NCI-H2196 treated with DMSO at 0.1 percent for 48 hours (cell line): Measurements from ENCODE around the gene ALDH5A1.

Experiments used
- DNase-seq: peaks from one replicate; lab custom pipeline; 2025; ENCODE audit not compliant: unreplicated experiment; lab: John Stamatoyannopoulos, UW

ALDH5A1 gene

GRCh38 chr6:24522228-24523176 is 27.7 kb downstream of the ALDH5A1 start:
- peak; percentile 78 for DNase-seq

GRCh38 chr6:24524329-24524728 is 29.6 kb downstream of the ALDH5A1 start:
- DNase-seq, result no peak

- DNase-seq, result peak; percentile 6
Measured at GRCh38 chr6:24524805-24525204, 30.0 kb downstream of the ALDH5A1 start.

DNA sequence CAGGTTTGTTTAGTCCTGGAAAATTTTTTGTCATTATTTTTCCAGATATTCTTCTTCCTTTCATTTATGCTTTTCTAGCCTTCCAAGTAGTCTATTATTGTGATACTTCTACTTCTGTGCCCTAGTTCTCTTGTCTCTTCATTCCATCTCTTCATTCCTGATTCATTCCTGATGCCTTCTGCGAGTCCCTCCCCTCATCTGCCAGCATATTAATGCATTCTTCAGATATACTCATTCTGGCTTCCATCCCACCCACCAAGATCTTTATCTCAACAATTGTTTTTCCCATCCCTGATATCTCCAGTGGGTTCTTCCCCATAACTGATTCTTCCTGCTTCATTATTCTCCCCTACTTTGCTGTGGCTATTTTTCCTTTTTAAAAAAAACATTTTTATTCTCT is 35.2 kb downstream of the ALDH5A1 start:
- DNase-seq, result no peak

- DNase-seq, result no peak
Measured at GRCh38 chr6:24534329-24534728, 39.6 kb downstream of the ALDH5A1 start.

DNA sequence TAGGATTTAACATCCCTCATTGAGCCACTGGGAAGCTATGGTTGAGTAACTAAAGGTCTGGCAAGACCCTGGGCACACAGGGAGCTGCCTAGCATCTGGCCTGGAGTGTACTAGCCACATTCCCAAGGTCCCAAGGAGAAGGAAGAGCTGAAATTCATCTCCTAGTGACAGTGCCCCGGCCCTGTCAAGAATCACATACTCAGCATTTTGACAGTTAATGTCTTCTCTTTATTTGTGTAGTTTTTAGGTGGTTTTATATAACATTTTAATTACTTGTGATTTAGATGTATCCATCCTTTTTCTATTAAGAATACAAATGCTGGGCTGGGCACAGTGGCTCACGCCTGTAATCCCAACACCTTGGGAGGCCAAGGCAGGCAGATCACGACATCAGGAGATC is 40.4 kb downstream of the ALDH5A1 start:
- no peak for DNase-seq

DNA sequence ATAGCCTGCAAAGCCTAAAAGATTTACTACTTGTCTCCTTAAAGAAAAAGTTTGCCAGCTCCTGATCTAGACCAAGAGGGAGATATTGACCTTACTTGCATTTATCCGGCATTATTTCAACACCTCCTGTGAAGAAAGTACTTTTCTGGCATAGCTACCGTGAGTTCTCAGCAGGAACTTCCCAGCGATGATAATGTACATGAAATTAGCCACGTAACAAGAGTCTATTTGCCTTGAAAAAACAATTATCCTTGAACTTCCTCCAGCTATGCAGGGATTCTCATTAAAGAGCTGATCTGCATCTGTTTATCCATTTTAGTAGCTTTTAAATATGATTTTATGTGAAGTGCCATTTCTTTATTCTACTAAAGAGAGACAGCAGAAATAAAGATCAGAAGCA is 41.7 kb downstream of the ALDH5A1 start:
- DNase-seq, result no peak

DNA sequence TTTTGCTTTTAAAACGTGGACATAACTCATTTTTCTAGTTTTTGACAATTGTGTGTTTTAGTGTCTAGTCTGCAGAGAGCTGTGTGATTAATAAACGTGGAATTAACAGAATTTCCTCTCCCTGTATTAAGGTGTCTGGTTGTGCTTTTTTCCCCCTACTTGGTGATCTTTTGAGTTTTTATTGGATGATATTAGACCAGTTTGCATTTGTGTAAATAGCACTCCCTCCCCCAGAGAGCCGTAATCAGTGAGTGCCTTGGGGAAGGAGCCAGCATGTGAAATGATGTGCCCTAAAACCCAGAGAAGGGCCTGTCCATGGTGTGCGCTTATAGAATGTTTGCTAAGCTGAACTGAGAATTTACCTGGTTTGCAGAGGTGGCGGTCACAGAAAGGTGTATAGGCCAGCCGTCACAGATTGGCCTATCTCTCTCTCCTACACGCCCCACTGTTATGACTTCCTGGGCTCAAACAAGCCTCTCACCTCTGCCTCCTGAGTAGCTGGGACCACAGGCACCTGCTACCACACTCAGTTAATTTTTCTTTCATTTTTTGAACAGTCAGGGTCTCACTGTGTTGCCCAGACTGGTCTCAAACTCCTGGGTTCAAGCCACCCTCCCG is 42.4 kb downstream of the ALDH5A1 start:
- no peak for DNase-seq

DNA sequence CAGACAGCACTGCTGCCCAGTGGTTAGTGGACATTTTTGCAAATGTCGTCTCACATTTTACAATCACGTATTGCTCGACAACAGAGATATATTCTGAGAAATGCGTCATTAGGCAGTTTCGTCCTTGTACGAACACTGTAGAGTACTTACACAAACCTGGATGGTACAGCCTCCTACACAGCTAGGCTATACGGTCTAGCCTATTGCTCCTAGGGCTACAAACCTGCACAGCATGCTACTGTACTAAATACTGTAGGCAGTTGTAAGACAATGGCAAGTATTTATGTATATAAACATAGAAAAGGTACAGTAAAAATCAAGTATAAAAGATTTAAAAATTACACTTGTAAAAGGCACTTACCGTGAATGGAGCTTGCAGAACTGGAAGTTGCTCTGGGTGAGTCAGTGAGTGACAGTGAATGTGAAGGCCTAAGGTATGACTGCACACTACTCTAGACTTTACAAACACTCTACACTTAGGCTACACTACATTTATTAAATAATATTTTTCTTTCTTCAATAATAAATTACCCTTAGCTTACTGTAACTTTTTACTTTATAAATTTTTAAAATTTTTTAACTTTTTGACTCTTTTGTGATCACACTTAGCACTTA is 43.1 kb downstream of the ALDH5A1 start:
- DNase-seq, result no peak

- no peak for DNase-seq
Measured at GRCh38 chr6:24539416-24539815, 44.6 kb downstream of the ALDH5A1 start.

- DNase-seq, result no peak
Measured at GRCh38 chr6:24540197-24540596, 45.4 kb downstream of the ALDH5A1 start.

GRCh38 chr6:24543683-24544082 is 48.9 kb downstream of the ALDH5A1 start:
- DNase-seq, result no peak

- DNase-seq, result no peak
Measured at GRCh38 chr6:24545183-24545582, 50.4 kb downstream of the ALDH5A1 start.

DNA sequence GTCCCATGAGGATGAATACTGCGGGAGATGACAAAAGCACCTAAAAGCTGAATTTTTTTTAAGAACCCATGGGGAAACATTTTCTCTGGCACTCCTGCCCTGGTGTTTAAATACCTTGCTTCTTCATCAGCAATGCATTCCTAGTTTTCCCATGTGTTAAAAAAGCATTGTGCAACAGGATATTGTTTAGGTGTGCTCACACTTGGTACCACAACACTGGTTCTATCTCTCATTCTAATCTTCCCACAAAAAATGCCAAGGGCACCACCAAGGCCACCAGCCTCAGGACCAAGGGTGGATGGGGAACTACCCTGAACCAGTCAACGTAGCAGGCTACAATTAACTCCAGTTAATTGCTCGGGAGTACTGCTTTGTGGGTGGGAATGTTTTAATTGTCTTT is 50.9 kb downstream of the ALDH5A1 start:
- no peak for DNase-seq

- no peak for DNase-seq
Measured at GRCh38 chr6:24546439-24546838, 51.7 kb downstream of the ALDH5A1 start.

DNA sequence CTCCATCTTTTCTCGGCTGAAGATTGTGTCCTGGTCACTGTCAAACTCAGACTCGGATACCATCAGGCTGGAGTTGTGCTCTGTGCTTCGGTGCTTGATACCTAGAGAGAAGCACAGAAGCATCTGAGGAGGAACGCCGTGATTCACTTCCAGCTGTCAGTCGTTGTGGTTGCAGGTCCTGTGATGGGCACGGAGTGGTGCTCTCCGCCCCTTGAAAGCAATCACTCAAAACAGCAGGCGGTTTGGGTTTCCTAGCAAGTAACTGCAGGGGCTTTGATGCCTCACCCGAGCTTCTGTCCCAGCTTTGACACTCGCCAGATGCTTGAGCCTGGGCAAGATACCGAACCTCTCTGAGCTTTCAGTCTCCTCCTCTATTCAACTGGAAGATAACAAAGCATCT is 52.5 kb downstream of the ALDH5A1 start:
- DNase-seq, result no peak

GRCh38 chr6:24549158-24549557 is 54.4 kb downstream of the ALDH5A1 start:
- no peak for DNase-seq

DNA sequence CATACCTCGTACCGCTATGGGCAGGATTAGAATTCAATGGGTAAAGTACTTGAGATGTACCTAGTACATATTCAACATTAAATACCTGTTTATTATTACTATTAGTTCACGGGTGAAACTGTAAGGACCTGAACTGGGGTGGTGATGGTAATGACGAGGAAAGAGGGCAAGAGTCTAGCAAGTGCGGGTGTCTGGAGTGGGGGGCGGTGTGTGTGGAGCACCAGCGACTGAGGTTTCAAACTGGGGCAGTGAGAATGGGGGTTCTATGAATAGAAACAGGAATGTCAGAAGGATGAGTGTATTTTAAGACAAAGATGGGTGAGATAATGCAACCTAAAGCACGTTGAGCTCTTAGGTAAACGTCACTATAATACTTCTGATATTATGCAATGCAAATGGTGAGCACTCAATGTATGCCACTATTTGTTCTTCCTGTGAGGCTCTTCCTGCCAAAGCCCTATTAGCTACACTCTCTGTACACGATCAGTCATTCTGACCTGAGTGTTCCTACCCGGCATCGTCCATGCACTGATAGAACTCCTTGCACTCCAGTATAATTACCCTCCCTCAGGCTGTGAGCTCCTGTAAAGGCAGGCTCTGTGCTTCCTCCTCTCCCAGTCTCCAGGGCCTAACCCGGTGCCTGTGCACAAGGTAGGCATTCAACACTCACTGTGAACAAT is 55.0 kb downstream of the ALDH5A1 start:
- no peak for DNase-seq

GRCh38 chr6:24551139-24551538 is 56.4 kb downstream of the ALDH5A1 start:
- no peak for DNase-seq

- DNase-seq, result no peak
Measured at GRCh38 chr6:24554474-24554873, 59.7 kb downstream of the ALDH5A1 start.

GRCh38 chr6:24558516-24558915 is 63.7 kb downstream of the ALDH5A1 start:
- no peak for DNase-seq
